ENCODE data around the gene PKD2L1. TPM values are rescaled to one million over a fixed set of nuclear protein-coding genes. Genes with fewer than 3 reads are reported as not detected.

Gene PKD2L1
- total and polyA plus RNA-seq, 10 of the 15 experiments (the other 5 are each of a cell fraction or from before 2014, with no cell fraction given) = 0.05 to 0.17 (median 0.08) TPM; not detected in 6

GRCh38 chr10:100346765-100347567, 16.9 kb upstream of the PKD2L1 start, which contains the start of gene SCD (continued):
- no peak for TF ChIP-seq FOXM1 (IDR thresholded peaks at IDR 0.05; ENCODE audit: low read depth, low read length)
- TF ChIP-seq POU2F2 (IDR thresholded peaks at IDR 0.05; ENCODE audit: borderline replicate concordance, low read depth, low read length) = peak; percentile 88; the same call in 1 of the 3 replicates
- TF ChIP-seq ZNF217 (IDR thresholded peaks at IDR 0.05) = no peak
- TF ChIP-seq, protein P1, sequence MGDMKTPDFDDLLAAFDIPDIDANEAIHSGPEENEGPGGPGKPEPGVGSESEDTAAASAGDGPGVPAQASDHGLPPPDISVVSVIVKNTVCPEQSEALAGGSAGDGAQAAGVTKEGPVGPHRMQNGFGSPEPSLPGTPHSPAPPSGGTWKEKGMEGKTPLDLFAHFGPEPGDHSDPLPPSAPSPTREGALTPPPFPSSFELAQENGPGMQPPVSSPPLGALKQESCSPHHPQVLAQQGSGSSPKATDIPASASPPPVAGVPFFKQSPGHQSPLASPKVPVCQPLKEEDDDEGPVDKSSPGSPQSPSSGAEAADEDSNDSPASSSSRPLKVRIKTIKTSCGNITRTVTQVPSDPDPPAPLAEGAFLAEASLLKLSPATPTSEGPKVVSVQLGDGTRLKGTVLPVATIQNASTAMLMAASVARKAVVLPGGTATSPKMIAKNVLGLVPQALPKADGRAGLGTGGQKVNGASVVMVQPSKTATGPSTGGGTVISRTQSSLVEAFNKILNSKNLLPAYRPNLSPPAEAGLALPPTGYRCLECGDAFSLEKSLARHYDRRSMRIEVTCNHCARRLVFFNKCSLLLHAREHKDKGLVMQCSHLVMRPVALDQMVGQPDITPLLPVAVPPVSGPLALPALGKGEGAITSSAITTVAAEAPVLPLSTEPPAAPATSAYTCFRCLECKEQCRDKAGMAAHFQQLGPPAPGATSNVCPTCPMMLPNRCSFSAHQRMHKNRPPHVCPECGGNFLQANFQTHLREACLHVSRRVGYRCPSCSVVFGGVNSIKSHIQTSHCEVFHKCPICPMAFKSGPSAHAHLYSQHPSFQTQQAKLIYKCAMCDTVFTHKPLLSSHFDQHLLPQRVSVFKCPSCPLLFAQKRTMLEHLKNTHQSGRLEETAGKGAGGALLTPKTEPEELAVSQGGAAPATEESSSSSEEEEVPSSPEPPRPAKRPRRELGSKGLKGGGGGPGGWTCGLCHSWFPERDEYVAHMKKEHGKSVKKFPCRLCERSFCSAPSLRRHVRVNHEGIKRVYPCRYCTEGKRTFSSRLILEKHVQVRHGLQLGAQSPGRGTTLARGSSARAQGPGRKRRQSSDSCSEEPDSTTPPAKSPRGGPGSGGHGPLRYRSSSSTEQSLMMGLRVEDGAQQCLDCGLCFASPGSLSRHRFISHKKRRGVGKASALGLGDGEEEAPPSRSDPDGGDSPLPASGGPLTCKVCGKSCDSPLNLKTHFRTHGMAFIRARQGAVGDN (IDR thresholded peaks at IDR 0.05) = no peak
- TF ChIP-seq, protein P2, sequence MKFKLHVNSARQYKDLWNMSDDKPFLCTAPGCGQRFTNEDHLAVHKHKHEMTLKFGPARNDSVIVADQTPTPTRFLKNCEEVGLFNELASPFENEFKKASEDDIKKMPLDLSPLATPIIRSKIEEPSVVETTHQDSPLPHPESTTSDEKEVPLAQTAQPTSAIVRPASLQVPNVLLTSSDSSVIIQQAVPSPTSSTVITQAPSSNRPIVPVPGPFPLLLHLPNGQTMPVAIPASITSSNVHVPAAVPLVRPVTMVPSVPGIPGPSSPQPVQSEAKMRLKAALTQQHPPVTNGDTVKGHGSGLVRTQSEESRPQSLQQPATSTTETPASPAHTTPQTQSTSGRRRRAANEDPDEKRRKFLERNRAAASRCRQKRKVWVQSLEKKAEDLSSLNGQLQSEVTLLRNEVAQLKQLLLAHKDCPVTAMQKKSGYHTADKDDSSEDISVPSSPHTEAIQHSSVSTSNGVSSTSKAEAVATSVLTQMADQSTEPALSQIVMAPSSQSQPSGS (IDR thresholded peaks at IDR 0.05; ENCODE audit: low read length) = no peak
- no peak for TF ChIP-seq IRF4 (IDR thresholded peaks at IDR 0.05; ENCODE audit: low read depth, low read length)
- TF ChIP-seq STAT1 (conservative IDR thresholded peaks at IDR 0.05) = no peak
- TF ChIP-seq CBX5 (IDR thresholded peaks at IDR 0.05; ENCODE audit: low read depth) = no peak
- TF ChIP-seq POLR2A (IDR thresholded peaks at IDR 0.05; ENCODE audit: low read depth, low read length) = peak; percentile 72
- TF ChIP-seq ZNF592 (IDR thresholded peaks at IDR 0.05) = no peak
- 0 out of 2 replicates have a peak, but pooled peaks have one; percentile 25 for TF ChIP-seq LARP7 (IDR thresholded peaks at IDR 0.05)
- no peak for TF ChIP-seq SUPT20H (IDR thresholded peaks at IDR 0.05; ENCODE audit: borderline replicate concordance, control insufficient read depth, low read depth, low read length)
- no peak for TF ChIP-seq ZZZ3 (IDR thresholded peaks at IDR 0.05; ENCODE audit: control insufficient read depth, insufficient read length, low read depth)
- TF ChIP-seq PBX3 (IDR thresholded peaks at IDR 0.05; ENCODE audit: insufficient replicate concordance, low read depth, low read length) = no peak
- TF ChIP-seq, protein P3, sequence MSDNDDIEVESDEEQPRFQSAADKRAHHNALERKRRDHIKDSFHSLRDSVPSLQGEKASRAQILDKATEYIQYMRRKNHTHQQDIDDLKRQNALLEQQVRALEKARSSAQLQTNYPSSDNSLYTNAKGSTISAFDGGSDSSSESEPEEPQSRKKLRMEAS (IDR thresholded peaks at IDR 0.05; ENCODE audit: low read depth, low read length) = peak; percentile 57; the same call in 1 of the 2 replicates
- peak; percentile 65 for TF ChIP-seq RUNX3 (IDR thresholded peaks at IDR 0.05; ENCODE audit: low read length)
- no peak for TF ChIP-seq JUND (IDR thresholded peaks at IDR 0.05; ENCODE audit: low read depth, low read length)
- no peak for TF ChIP-seq ATF7 (IDR thresholded peaks at IDR 0.05; ENCODE audit: low read depth)
- TF ChIP-seq SIN3A (IDR thresholded peaks at IDR 0.05; ENCODE audit: low read depth, low read length) = no peak; the same call in 1 of the 2 replicates
- TF ChIP-seq NBN (IDR thresholded peaks at IDR 0.05) = 0 out of 2 replicates have a peak, but pooled peaks have one; percentile 13
